K562 (cell line): ENCODE measurements around the gene HLA-DMB. TPM values are rescaled to one million over a fixed set of nuclear protein-coding genes. Genes with fewer than 3 reads are reported as not detected.

ENCODE experiments used
- ATAC-seq: fragments of 200-7000 bp; cut with Tn5 transposase; 3 replicates; pipeline ENCODE4 v1.9.1; 2020; ENCODE audit warnings: moderate library complexity
- BruUV-seq: library from RNA; stranded (reverse); fragments of 400-500 nt; replicated peaks from 2 replicates; lab custom pipeline; 2021; lab: Mats Ljungman, UMichigan
- CTCF ChIA-PET: fragments of 300-600 bp; formaldehyde crosslinking; extraction: SDS; loops from one replicate; lab custom pipeline; 2021; ENCODE audit warnings: low intra/inter-chr PET ratio; lab: Yijun Ruan, JAX
- POLR2A ChIA-PET: fragments of 300-600, 350-650 bp; sonication (Branson Sonifier 250); formaldehyde crosslinking; extraction: SDS; loops from one replicate; lab custom pipeline; 2021; ENCODE audit warnings: antibody characterized with exemption, inconsistent platforms; lab: Yijun Ruan, JAX
- DNase-seq, 4 experiments: peaks; one replicate each; pipeline versions ENCODE4 v3.0.0 to v3.0.0-alpha.2; 2011 to 2018; ENCODE audit warnings: low spot score in 3 of 4, mixed read lengths in 3 of 4; ENCODE audit errors: extremely low read depth in 1 of 4
- FAIRE-seq: peaks from 2 replicates; lab custom pipeline; 2011; peaks lifted over from hg19 to GRCh38; lab: Jason Lieb, UNC
- H2AFZ ChIP-seq: 2 replicates; pipeline ENCODE4 v1.6.0; 2011; ENCODE audit warnings: low read depth, low read length, control low read depth, inconsistent platforms
- H3K27ac ChIP-seq: fragments of 200-600 bp; 3 replicates; pipeline ENCODE4 v1.8.0; 2011; ENCODE audit warnings: low read depth, mild to moderate bottlenecking, control low read depth, inconsistent platforms, low read length, moderate library complexity, mixed read lengths; ENCODE audit errors: extremely low read depth
- H3K27me3 ChIP-seq, 2 experiments: fragments of 300-600 bp in 1 of 2; 2 replicates in 1 of 2; 3 replicates in 1 of 2; pipeline versions ENCODE4 v1.6.0 to v1.8.0; 2011; ENCODE audit warnings: inconsistent platforms in 2 of 2, low read length in 2 of 2, mild to moderate bottlenecking in 1 of 2, mixed read lengths in 1 of 2, moderate library complexity in 1 of 2; ENCODE audit not compliant: control insufficient read depth in 2 of 2, insufficient read depth in 2 of 2
- H3K36me3 ChIP-seq: fragments of 300-600 bp; 3 replicates; pipeline ENCODE4 v1.8.0; 2011; ENCODE audit warnings: mild to moderate bottlenecking, low read length, inconsistent platforms; ENCODE audit not compliant: control insufficient read depth, insufficient read depth
- H3K4me1 ChIP-seq, 2 experiments: fragments of 200-600 bp in 1 of 2; replicated peaks in 1 of 2; 2 replicates in 1 of 2; 3 replicates in 1 of 2; pipeline versions ENCODE4 v1.5.1 to v1.8.0; 2011; ENCODE audit warnings: inconsistent platforms in 2 of 2, low read length in 2 of 2, mild to moderate bottlenecking in 1 of 2, mixed read lengths in 1 of 2, moderate library complexity in 1 of 2; ENCODE audit not compliant: control insufficient read depth in 2 of 2, insufficient read depth in 2 of 2
- H3K4me2 ChIP-seq: 2 replicates; pipeline ENCODE4 v1.6.1; 2011; ENCODE audit warnings: low read length, control low read depth, inconsistent platforms, mixed read lengths; ENCODE audit not compliant: insufficient read depth
- H3K4me3 ChIP-seq: fragments of 200-600 bp; sonication (generic), shearing (Covaris generic); 2 replicates; pipeline ENCODE4 v1.5.1; 2016; ENCODE audit warnings: control low read depth, inconsistent platforms
- H3K79me2 ChIP-seq: fragments of 200-600 bp; 3 replicates; pipeline ENCODE4 v1.8.0; 2011; ENCODE audit warnings: low read length, inconsistent platforms; ENCODE audit not compliant: control insufficient read depth, insufficient read depth
- H3K9ac ChIP-seq, 2 experiments: 2 replicates each; pipeline versions ENCODE4 v1.6.0 to v1.6.1; 2011; ENCODE audit warnings: low read depth in 2 of 2, low read length in 2 of 2, control low read depth in 1 of 2, inconsistent platforms in 1 of 2, mild to moderate bottlenecking in 1 of 2, mixed read lengths in 1 of 2; ENCODE audit not compliant: insufficient read depth in 1 of 2
- H3K9me1 ChIP-seq: one replicate; pipeline ENCODE4 v1.6.0; 2011; ENCODE audit warnings: inconsistent platforms, mild to moderate bottlenecking, low read length, moderate library complexity; ENCODE audit not compliant: control insufficient read depth, insufficient read depth
- H3K9me3 ChIP-seq: replicated peaks from 2 replicates; pipeline ENCODE4 v1.5.1; 2011; ENCODE audit warnings: low read depth, low read length, inconsistent platforms; ENCODE audit not compliant: control insufficient read depth, insufficient read depth
- H4K20me1 ChIP-seq: replicated peaks from 2 replicates; pipeline ENCODE4 v1.6.1; 2011; ENCODE audit warnings: low read length, inconsistent platforms, mixed read lengths; ENCODE audit not compliant: control insufficient read depth, insufficient read depth
- ATF7 ChIP-seq: fragments of 450-650 bp; IDR thresholded peaks from 2 replicates; pipeline ENCODE4 v1.7.1; 2014; ENCODE audit warnings: mild to moderate bottlenecking, moderate library complexity
- GTF2B ChIP-seq: IDR thresholded peaks from 2 replicates; pipeline ENCODE4 v1.6.1; 2011; ENCODE audit not compliant: insufficient read length; ENCODE audit errors: extremely low read depth
- HOXB6 ChIP-seq: fragments of 250-450 bp; sonication (Bioruptor Pico); IDR thresholded peaks from 2 replicates; pipeline ENCODE4 v1.5.1; 2022; ENCODE audit warnings: mild to moderate bottlenecking, borderline replicate concordance
- NFYB ChIP-seq: IDR thresholded peaks from 2 replicates; pipeline ENCODE4 v1.6.1; 2011; ENCODE audit warnings: mild to moderate bottlenecking, moderate library complexity; ENCODE audit not compliant: insufficient read length; ENCODE audit errors: extremely low read depth
- PRPF4 ChIP-seq: fragments of 200-400 bp; formaldehyde crosslinking; IDR thresholded peaks from one replicate; pipeline ENCODE4 v1.6.1; 2017; ENCODE audit warnings: low read length, low read depth, mild to moderate bottlenecking; ENCODE audit not compliant: insufficient read depth, poor library complexity, severe bottlenecking
- SMAD4 ChIP-seq: fragments of 250-450 bp; sonication (Bioruptor Pico); conservative IDR thresholded peaks from 2 replicates; pipeline ENCODE4 v1.8.0; 2021; ENCODE audit warnings: inconsistent platforms, mild to moderate bottlenecking, moderate library complexity
- SMC3 ChIP-seq: conservative IDR thresholded peaks from 2 replicates; pipeline ENCODE4 v1.6.1; 2011; ENCODE audit warnings: low read depth, low read length, improper control_type of control experiment; ENCODE audit not compliant: insufficient read depth
- TCF3 ChIP-seq: sonication (generic); formaldehyde crosslinking; IDR thresholded peaks from 2 replicates; pipeline ENCODE4 v1.4.0; 2020; ENCODE audit warnings: mild to moderate bottlenecking, missing genetic modification reagents
- ZHX1 ChIP-seq: fragments of 150-350 bp; conservative IDR thresholded peaks from 2 replicates; pipeline ENCODE4 v1.6.1; 2014; ENCODE audit warnings: low read length
- ZMIZ1 ChIP-seq, 2 experiments: fragments of 150-350 bp in 1 of 2; IDR thresholded peaks; 2 replicates each; pipeline ENCODE4 v1.6.1; 2012 to 2016; ENCODE audit warnings: low read depth in 2 of 2, low read length in 2 of 2, mild to moderate bottlenecking in 1 of 2, moderate library complexity in 1 of 2
- ZNF134 ChIP-seq: fragments of 250-450 bp; sonication (Bioruptor Pico); conservative IDR thresholded peaks from 2 replicates; pipeline ENCODE4 v1.4.0; 2020
- ZNF184 ChIP-seq: sonication (generic); formaldehyde crosslinking; IDR thresholded peaks from 2 replicates; pipeline ENCODE4 v1.5.0; 2020; ENCODE audit warnings: missing genetic modification reagents
- in situ Hi-C: fragments of 300-500 bp; cut with MboI; formaldehyde crosslinking; loops from 4 replicates; pipeline ENCODE4 v1.15.0; 2018; ENCODE audit warnings: inconsistent platforms, mixed read lengths
- intact Hi-C: fragments of 100-400 bp; cut with micrococcal nuclease; formaldehyde crosslinking; loops from 2 replicates; pipeline ENCODE4 v1.14.2; 2022
- polyA plus RNA-seq, 8 experiments: library from polyadenylated mRNA; depleted of rRNA in 4 of 8; stranded (reverse) in 5 of 8; unstranded in 3 of 8; fragments of >200 nt; fragmentation: Nextera tagmentation in 2 of 8; fragmentation: Illumina TruSeq in 1 of 8; extraction: Ambion mirVana in 2 of 8; extraction: Trizol in 1 of 8; gene quantifications; 2 replicates each; pipeline versions ENCODE4 v1.2.1 to v1.2.3, GENCODE V29; 2011 to 2014; ENCODE audit warnings: inconsistent platforms in 1 of 8, missing spikeins in 1 of 8
- total RNA-seq, 7 experiments: library from RNA; depleted of rRNA in 6 of 7; stranded (reverse); fragments of >200 nt in 6 of 7; fragmentation: Illumina TruSeq in 2 of 7; extraction: Trizol in 2 of 7; gene quantifications; 2 replicates each; pipeline versions ENCODE4 v1.2.1 to v1.2.3, GENCODE V29; 2011 to 2021; ENCODE audit warnings: low replicate concordance in 1 of 7
- TF ChIP-seq, protein P1 (sequence below): fragments of 250-450 bp; sonication (Bioruptor Pico); IDR thresholded peaks from 2 replicates; pipeline ENCODE4 v1.8.0; 2022; ENCODE audit warnings: moderate library complexity, mild to moderate bottlenecking, inconsistent platforms

Gene HLA-DMB
- total and polyA plus RNA-seq, 9 of the 15 experiments (the other 6 are each of a cell fraction or from before 2014, with no cell fraction given), result 0.38 TPM; not detected in 8

GRCh38 chr6:32903952-32904351 lies 36.9 kb downstream of the HLA-DMB start:
- intact Hi-C loops, result no loop called here
- no peaks in the 10 kb centered on the region for H3K36me3 ChIP-seq
- POLR2A ChIA-PET, result interaction anchor here (0.6 to 3.3 kb wide), 6 partner anchors 10 to 80 kb away, joined by 3 to 20 read pairs (median 4); partner anchors contain the start of gene TAP1
- no peaks in the 10 kb centered on the region for H3K9me3 ChIP-seq
- in situ Hi-C loops, result no loop called here
- no peaks in the 10 kb centered on the region for H4K20me1 ChIP-seq
- no TSS peak for BruUV-seq
- H3K4me3 ChIP-seq, result no peak overlapping the region
- H3K27me3 ChIP-seq, result peaks cover 4 to 5% of the 10 kb centered on the region in 2 experiments; a peak in 2 of 5 replicates
- no peak for ATAC-seq
- FAIRE-seq, result no peak
- no peaks in the 10 kb centered on the region for H3K9me1 ChIP-seq
- no peak overlapping the region for H2AFZ ChIP-seq
- no peak overlapping the region for H3K9ac ChIP-seq
- no peak for DNase-seq
- H3K4me2 ChIP-seq, result no peak overlapping the region
- no peak overlapping the region for H3K27ac ChIP-seq
- no peaks in the 10 kb centered on the region for H3K79me2 ChIP-seq
- CTCF ChIA-PET, result no interaction called here
- H3K4me1 ChIP-seq, result no peaks in the 10 kb centered on the region
- TF ChIP-seq SMC3 (no peak), ZNF134 (CRISPR knock-in tag) (no peak), TCF3 (CRISPR knock-in tag) (no peak), ZNF184 (CRISPR knock-in tag) (no peak), NFYB (no peak), ATF7 (no peak), SMAD4 (no peak), PRPF4 (no peak), ZHX1 (no peak), GTF2B (no peak), HOXB6 (no peak), ZMIZ1 (IDR thresholded peaks at IDR 0.05; ENCODE audit: low read depth in 2 of 2, low read length in 2 of 2) (no peak)
- TF ChIP-seq, protein P1, sequence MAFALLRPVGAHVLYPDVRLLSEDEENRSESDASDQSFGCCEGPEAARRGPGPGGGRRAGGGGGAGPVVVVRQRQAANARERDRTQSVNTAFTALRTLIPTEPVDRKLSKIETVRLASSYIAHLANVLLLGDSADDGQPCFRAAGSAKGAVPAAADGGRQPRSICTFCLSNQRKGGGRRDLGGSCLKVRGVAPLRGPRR (CRISPR knock-in tag), result no peak
